GM18526 (cell line): Measurements from ENCODE around the gene ZBP1.

Source experiments
- POLR2A ChIP-seq: IDR thresholded peaks from 3 replicates; pipeline ENCODE4 v1.6.1; 2011; ENCODE audit not compliant: insufficient read length; ENCODE audit errors: extremely low read depth

ZBP1 gene

GRCh38 chr20:57591289-57592229, 28.7 kb downstream of the ZBP1 start:
- no peak for TF ChIP-seq POLR2A

GRCh38 chr20:57590485-57591288, 29.5 kb downstream of the ZBP1 start:
- TF ChIP-seq POLR2A: no peak

- no peak for TF ChIP-seq POLR2A
These were observed 30.3 kb downstream of the ZBP1 start for GRCh38 chr20:57589728-57590484.

- no peak for TF ChIP-seq POLR2A
These were observed 31.0 kb downstream of the ZBP1 start for GRCh38 chr20:57589123-57589727.

- TF ChIP-seq POLR2A: no peak
These were observed 31.6 kb downstream of the ZBP1 start for GRCh38 chr20:57588596-57588995.

GRCh38 chr20:57587989-57588377, 32.2 kb downstream of the ZBP1 start:
- TF ChIP-seq POLR2A: no peak

- TF ChIP-seq POLR2A: no peak
These were observed 32.8 kb downstream of the ZBP1 start for GRCh38 chr20:57587278-57587988.

- no peak for TF ChIP-seq POLR2A
These were observed 33.3 kb downstream of the ZBP1 start for GRCh38 chr20:57586943-57587277.

- TF ChIP-seq POLR2A: no peak
These were observed 33.8 kb downstream of the ZBP1 start for GRCh38 chr20:57586370-57586793.

GRCh38 chr20:57585466-57586213, 34.6 kb downstream of the ZBP1 start:
- no peak for TF ChIP-seq POLR2A

GRCh38 chr20:57584768-57585461, 35.3 kb downstream of the ZBP1 start:
- no peak for TF ChIP-seq POLR2A

GRCh38 chr20:57583289-57584257, 36.7 kb downstream of the ZBP1 start:
- TF ChIP-seq POLR2A: no peak
